CD4-positive, alpha-beta T cell treated with Interleukin-12 subunit alpha and Interleukin-12 subunit beta, for 1 hour (primary cell): ENCODE measurements around the gene CEACAM3.

Experiments
- DNase-seq: peaks from one replicate; pipeline ENCODE4 v3.0.0-alpha.2; 2020

The CEACAM3 gene

GRCh38 chr19:41793414-41793727, 3.0 kb upstream of the CEACAM3 start:
- DNase-seq = no peak

GRCh38 chr19:41795031-41795461, 1.3 kb upstream of the CEACAM3 start:
- peak; percentile 72 for DNase-seq

GRCh38 chr19:41796901-41797300, 514 bp downstream of the CEACAM3 start:
- no peak for DNase-seq

- DNase-seq = no peak
Measured at GRCh38 chr19:41799444-41800000, 3.1 kb downstream of the CEACAM3 start.

- no peak for DNase-seq
Measured at GRCh38 chr19:41801031-41801430, 4.6 kb downstream of the CEACAM3 start.

GRCh38 chr19:41801792-41802211, 5.4 kb downstream of the CEACAM3 start:
- no peak for DNase-seq

- no peak for DNase-seq
Measured at GRCh38 chr19:41802770-41803169, 6.4 kb downstream of the CEACAM3 start.

- DNase-seq = no peak
Measured at GRCh38 chr19:41804336-41804735, 7.9 kb downstream of the CEACAM3 start.

- DNase-seq = no peak
Measured at GRCh38 chr19:41807176-41807575, 10.8 kb downstream of the CEACAM3 start.

GRCh38 chr19:41808663-41809566, 12.5 kb downstream of the CEACAM3 start:
- DNase-seq = no peak

- DNase-seq = no peak
Measured at GRCh38 chr19:41810301-41810700, 13.9 kb downstream of the CEACAM3 start.

- peak; percentile 16 for DNase-seq
Measured at GRCh38 chr19:41811036-41811435, 14.6 kb downstream of the CEACAM3 start.

GRCh38 chr19:41811981-41812380, 15.6 kb downstream of the CEACAM3 start:
- DNase-seq = no peak

GRCh38 chr19:41813911-41814310, 17.5 kb downstream of the CEACAM3 start:
- DNase-seq = no peak

GRCh38 chr19:41815301-41815700, 18.9 kb downstream of the CEACAM3 start:
- no peak for DNase-seq

GRCh38 chr19:41816761-41817160, 20.4 kb downstream of the CEACAM3 start:
- no peak for DNase-seq

- peak; percentile 63 for DNase-seq
Measured at GRCh38 chr19:41821003-41821735, 24.8 kb downstream of the CEACAM3 start.

- DNase-seq = no peak
Measured at GRCh38 chr19:41837981-41838708, 41.8 kb downstream of the CEACAM3 start.

- no peak for DNase-seq
Measured at GRCh38 chr19:41839211-41839610, 42.8 kb downstream of the CEACAM3 start.

GRCh38 chr19:41843371-41843770, 47.0 kb downstream of the CEACAM3 start:
- no peak for DNase-seq

GRCh38 chr19:41844601-41845000, 48.2 kb downstream of the CEACAM3 start, which contains the start of gene LYPD4:
Gene LYPD4, minus strand, starts transcription at chr19:41844683. Its CDS starts 5,398 bp downstream, at chr19:41839285.
- no peak for DNase-seq

- no peak for DNase-seq
Measured at GRCh38 chr19:41845001-41845050, 48.4 kb downstream of the CEACAM3 start, which contains the start of gene DMRTC2. Gene DMRTC2, plus strand, starts transcription at chr19:41845042. Its CDS starts 2,387 bp downstream, at chr19:41847429.

GRCh38 chr19:41845051-41845590, 48.7 kb downstream of the CEACAM3 start:
- no peak for DNase-seq
